ENCODE measurements around the gene ITGA4.

Gene ITGA4

DNA sequence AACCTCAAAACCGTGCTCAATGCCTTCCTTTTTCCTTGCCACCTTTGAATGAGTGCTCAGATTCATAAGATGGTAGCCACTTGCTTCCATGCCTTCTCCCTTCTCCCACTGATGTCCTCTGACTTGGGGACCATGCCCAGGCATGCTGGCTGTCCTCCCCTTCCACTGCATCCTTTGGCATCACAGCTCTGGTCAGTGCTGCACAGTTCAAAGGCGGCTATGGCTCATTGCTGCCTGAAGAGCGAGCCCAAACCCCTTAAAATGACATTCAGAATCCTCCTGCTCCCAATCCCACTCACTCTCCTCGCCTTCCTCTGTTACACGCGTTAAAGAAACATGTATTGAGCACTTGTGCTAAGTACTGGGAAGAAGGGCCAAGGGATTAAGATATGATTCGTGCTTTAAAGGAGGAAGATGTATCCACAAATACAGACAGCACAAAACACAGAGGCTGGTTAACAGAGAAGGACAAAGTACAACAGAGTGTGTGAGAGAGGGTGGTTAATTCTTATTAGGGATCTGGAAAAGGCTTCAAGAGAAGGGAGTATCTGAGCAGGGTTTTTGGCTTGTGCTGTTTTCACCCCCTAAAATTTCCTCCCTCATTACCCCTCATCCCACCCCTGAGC, 118.0 kb downstream of the ITGA4 start:
- no peak for DNase-seq (ENCODE audit: low read depth in 2 of 2)

GRCh38 chr2:181575650-181576025, 118.5 kb downstream of the ITGA4 start:
- DNase-seq (ENCODE audit: low read depth in 2 of 2), result no peak

- DNase-seq (ENCODE audit: low read depth in 2 of 2), result no peak
These were observed 119.2 kb downstream of the ITGA4 start for GRCh38 chr2:181576431-181576830.

DNA sequence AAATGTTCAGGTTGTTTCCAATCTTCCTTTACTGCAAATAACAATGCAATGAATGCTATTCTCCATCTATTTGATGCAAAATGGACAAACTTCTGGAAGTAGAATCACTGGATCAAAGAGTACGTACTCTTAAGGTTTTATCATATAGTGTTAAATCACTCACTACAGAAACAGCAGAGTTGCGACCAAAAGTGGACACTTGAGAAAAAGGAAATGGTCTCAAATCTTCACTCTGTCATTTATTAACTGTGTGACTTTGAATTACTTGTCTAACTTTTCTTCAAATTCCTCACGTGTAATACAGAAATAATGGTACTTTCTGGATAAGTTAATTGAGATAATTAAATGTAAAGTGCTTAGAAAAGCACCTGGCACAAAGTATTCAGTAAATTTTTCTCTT, 121.6 kb downstream of the ITGA4 start:
- no peak for DNase-seq (ENCODE audit: low read depth in 2 of 2)

DNA sequence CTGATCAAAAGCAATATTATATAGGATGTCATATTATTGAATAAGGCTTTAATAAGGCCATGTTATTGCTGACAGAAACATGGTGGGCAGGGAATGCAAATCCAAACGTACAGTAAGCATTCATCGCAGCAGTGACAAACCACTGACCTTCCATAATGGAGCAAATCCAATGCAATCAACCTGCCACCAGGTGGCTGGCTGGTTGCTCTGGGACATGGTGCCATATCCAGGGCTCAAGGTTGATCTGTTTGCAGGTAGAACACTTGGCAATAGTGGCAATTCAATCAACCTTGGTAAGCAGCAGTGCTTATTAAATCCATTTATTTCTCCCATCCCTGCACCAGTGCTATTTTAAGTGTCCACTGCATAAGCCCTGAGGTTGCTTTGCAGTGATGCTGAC, 124.3 kb downstream of the ITGA4 start:
- no peak for DNase-seq (ENCODE audit: low read depth in 2 of 2)

- no peak for DNase-seq (ENCODE audit: low read depth in 2 of 2)
These were observed 128.5 kb downstream of the ITGA4 start for GRCh38 chr2:181585732-181586131.
